IgD-negative memory B cell (primary cell): ENCODE data around the gene ITPRIP. TPM values are rescaled to one million over a fixed set of nuclear protein-coding genes. Genes with fewer than 3 reads are reported as not detected.

ENCODE experiments used
- H3K27ac Mint-ChIP-seq, 3 donors: one replicate each; pipeline ENCODE4 v1.8.0; 2020 to 2022; ENCODE audit warnings: mild to moderate bottlenecking in 3 of 3, mixed read lengths in 3 of 3, moderate library complexity in 1 of 3
- H3K27me3 Mint-ChIP-seq: one replicate; pipeline ENCODE4 v1.8.0; 2021; ENCODE audit warnings: mixed read lengths
- H3K36me3 Mint-ChIP-seq: one replicate; pipeline ENCODE4 v1.8.0; 2020; ENCODE audit warnings: mild to moderate bottlenecking, mixed read lengths
- H3K4me1 Mint-ChIP-seq, 3 donors: one replicate each; pipeline ENCODE4 v1.8.0; 2020 to 2022; ENCODE audit warnings: mixed read lengths in 3 of 3, mild to moderate bottlenecking in 1 of 3
- H3K4me3 Mint-ChIP-seq, 4 donors: one replicate each; pipeline ENCODE4 v1.8.0; 2020 to 2022; ENCODE audit warnings: mild to moderate bottlenecking in 4 of 4, mixed read lengths in 4 of 4, moderate library complexity in 3 of 4
- H3K9me3 Mint-ChIP-seq, 3 donors: one replicate each; pipeline ENCODE4 v1.8.0; 2020 to 2021; ENCODE audit warnings: mixed read lengths in 3 of 3, mild to moderate bottlenecking in 1 of 3
- polyA plus RNA-seq: library from polyadenylated mRNA; unstranded; fragments of 300-500 nt; fragmentation: Illumina TruSeq; gene quantifications from one replicate; pipeline ENCODE4 v1.2.3, GENCODE V29; 2021

The ITPRIP gene
- polyA plus RNA-seq, 1 donor from 2014 or later, result 22.8 TPM

DNA sequence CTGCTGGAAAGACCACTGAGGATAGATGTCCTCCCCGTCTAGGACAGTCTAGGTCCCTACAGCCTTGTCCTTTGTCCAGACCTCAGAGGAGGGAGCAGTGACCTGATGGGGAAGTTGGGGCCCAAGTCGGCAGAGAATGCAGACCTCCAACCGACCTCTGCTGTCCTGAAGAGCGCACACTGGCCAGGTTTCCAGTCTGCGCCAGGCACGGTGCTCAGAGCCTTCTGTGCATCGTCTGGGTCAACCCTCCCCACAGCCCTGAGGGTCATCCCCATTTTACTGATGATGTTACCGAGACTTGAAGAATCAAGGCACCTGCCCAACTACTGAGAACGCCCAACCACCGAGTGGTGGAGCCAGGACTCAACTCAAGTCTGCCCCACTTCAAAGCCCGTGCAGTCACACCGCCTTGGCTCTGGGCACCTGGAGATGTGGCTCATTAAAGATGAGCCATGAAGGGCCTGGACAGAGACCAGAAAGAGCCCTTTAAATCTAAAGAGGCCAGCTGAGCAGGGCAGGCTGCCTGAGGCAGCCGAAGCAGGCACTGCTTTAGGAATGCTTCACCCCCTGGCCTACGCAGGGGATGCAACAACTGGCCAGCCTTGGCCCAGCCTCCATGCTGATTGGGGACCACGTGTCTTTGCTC lies 4.4 kb downstream of the ITPRIP start:
- H3K36me3 Mint-ChIP-seq, result peaks cover 3% of the 10 kb centered on the region
- H3K27ac Mint-ChIP-seq, result peak overlapping the region in 1 of 3 donors; percentile 80
- peaks cover 1% of the 10 kb centered on the region for H3K27me3 Mint-ChIP-seq
- H3K9me3 Mint-ChIP-seq, result no peaks in the 10 kb centered on the region
- H3K4me3 Mint-ChIP-seq, result peak overlapping the region in 2 of 4 donors; percentile 55 to 58
- H3K4me1 Mint-ChIP-seq, result peaks cover 55 to 60% (median 57%) of the 10 kb centered on the region in 3 donors

DNA sequence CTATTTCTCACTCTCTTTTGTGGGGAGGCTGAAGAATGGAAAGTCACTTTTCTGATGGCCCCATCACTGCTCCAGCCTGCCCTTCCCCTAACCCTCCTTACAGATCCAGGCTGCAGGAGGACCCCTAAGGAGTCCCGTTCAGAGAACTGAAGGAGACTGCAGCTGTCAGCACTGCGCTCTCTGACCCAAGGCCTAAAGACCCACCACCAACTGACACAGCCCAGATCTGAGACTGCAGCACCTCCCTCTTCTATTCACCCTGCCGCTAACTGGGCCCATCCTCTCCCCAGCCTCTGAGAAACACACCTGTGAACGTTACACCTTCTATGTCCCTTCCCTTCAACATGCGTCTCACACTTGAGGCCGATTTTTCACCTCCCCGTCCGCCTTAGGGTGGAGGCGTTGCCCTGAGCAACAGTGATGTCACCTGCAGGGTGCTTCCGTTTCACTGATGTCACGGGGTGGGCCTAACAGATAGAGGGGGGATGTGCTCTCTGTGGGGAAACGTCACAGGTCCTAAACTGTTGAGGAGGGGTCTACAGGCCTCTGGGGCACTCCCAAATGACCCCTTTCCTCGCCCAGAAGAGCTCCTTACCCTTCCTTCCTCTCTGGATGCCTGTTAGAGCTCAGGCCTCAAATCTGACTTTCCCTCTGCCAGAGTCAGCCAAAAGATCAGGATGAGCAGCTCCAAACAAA lies 5.1 kb downstream of the ITPRIP start:
- peaks cover 3% of the 10 kb centered on the region for H3K36me3 Mint-ChIP-seq
- H3K4me3 Mint-ChIP-seq, result peak overlapping the region in 3 of 4 donors; percentile 55 to 76 (median 64)
- H3K9me3 Mint-ChIP-seq, result no peaks in the 10 kb centered on the region
- H3K27ac Mint-ChIP-seq, result peak overlapping the region; percentile 80 to 84 (median 80)
- H3K27me3 Mint-ChIP-seq, result no peaks in the 10 kb centered on the region
- peaks cover 55 to 66% (median 60%) of the 10 kb centered on the region in 3 donors for H3K4me1 Mint-ChIP-seq

DNA sequence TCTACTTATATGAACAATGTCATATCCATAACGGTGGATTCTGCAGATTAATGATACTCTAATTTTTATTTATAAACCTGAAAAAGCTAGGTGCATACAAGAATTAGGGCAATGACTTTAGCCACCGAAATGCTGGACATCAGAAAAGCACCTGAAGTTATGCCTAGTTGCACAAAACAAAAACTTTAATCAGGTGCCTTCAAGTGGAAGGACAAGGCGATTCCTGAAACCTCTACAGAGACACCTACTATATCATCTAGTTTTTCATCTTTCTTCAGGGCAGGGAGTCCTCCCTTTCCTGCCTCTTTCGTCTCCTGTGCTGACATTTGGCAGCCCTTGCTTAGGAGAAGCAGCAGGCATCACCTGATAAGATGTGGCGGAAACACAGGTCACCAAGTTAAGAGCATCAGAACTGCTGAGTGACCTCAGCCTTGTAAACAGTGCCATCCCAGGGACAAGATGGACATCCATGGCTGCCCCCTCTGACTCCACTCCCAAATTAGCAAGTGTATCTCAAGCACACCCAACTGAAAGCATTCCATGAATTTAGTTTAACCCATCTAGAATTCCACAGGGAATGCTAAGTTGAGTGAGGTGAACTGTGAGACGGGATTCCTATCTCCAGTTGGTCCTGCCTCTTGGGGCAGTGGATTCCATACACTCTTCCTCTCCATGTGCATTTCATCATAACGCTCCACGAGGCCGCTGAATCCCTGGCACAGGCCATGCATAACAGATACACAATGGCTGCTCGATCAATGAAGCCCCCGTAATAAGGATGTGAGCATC lies 5.8 kb downstream of the ITPRIP start:
- no peaks in the 10 kb centered on the region for H3K27me3 Mint-ChIP-seq

DNA sequence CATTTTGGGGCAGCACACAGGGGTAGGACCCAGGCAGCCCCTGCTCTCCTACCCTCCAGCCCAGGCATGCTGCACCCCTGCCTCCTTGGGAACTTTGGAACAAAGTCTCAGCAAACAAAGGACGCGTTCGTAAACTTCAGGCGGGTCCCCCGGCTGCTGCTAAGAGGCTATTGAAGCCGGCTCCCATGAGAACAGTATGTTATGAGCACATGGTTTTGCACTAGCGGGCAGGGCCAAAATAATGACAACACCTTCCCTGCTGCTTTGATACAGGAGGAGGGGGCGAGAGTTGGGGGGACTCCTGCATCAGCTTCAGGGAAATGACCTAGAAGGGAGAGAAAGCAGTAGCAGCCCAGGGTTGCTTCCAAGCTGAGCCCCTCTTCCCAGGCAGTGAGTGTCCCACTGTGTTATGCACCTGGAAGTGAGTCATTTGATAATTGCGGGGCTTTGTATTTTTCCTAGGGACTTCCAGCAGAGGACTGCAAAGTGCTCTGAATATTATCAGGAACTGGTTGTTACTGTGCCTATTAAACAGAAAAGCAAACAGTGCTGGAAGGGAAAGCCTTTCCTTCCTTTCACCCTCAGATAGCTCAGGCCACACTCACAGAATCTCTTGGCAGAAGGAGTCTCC lies 6.9 kb downstream of the ITPRIP start:
- Mint-ChIP-seq H3K36me3 (peaks cover 3% of the 10 kb centered on the region), H3K27ac (peak overlapping the region in 2 of 3 donors; percentile 78 to 80), H3K4me3 (peak overlapping the region in 3 of 4 donors; percentile 25 to 85 (median 30)), H3K4me1 (peaks cover 54 to 78% (median 70%) of the 10 kb centered on the region in 3 donors), H3K27me3 (no peaks in the 10 kb centered on the region), H3K9me3 (no peaks in the 10 kb centered on the region)

More for the DNA sequence above, 5.8 kb downstream of the ITPRIP start:
- H3K4me3 Mint-ChIP-seq, result peak overlapping the region in 3 of 4 donors; percentile 25 to 76 (median 64)
- no peaks in the 10 kb centered on the region for H3K9me3 Mint-ChIP-seq
- H3K4me1 Mint-ChIP-seq, result peaks cover 55 to 72% (median 62%) of the 10 kb centered on the region in 3 donors
- peak overlapping the region in 2 of 3 donors; percentile 80 for H3K27ac Mint-ChIP-seq
- H3K36me3 Mint-ChIP-seq, result peaks cover 3% of the 10 kb centered on the region

DNA sequence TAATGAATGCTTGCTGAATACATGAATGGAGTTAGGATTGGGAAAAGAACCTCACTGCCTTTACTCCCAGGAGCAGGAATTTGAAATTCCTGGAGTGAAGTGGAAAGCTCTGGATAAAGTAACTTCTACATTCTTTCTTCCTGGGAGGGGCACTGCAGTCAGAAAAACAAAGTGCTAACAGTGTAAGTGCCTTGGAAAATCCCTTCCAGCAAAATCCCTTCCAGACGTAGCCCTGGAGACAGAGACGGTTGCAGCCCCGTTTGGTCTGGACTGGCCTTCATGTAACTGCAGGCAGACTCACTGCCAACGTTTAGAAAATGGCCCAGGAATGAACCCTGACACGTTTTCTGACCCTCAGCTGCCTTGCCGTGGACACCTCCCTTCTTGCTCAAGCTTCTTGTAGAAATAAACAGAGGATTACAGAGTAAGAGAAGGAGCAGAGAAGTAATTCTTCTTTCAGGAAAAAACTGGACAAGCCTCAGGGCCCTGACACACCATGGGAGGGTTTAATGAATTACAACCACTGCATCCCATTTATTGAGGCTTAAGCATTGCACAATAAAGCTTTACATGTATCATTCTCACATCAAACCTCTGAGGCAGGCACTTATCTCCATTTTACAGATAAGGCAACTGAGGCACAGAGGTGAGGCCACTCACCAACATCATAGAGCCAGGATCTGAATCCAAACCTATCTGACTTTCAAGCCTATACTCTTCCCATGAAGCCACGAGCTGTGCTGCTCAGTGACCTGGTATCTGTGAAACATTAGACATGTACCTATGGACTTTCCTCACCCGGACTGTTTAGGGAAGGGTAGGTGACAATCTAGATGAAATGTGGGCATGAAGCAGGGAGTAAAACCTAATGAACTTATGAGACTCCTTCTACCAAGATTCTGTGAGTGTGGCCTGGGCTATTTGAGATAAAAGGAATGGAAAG lies 7.8 kb downstream of the ITPRIP start:
- peak overlapping the region in 2 of 3 donors; percentile 77 to 78 for H3K27ac Mint-ChIP-seq
- H3K27me3 Mint-ChIP-seq, result no peaks in the 10 kb centered on the region
- peaks cover 56 to 77% (median 69%) of the 10 kb centered on the region in 3 donors for H3K4me1 Mint-ChIP-seq
- peaks cover 3% of the 10 kb centered on the region for H3K36me3 Mint-ChIP-seq
- peak overlapping the region in 3 of 4 donors; percentile 49 to 85 (median 56) for H3K4me3 Mint-ChIP-seq
- no peaks in the 10 kb centered on the region for H3K9me3 Mint-ChIP-seq

DNA sequence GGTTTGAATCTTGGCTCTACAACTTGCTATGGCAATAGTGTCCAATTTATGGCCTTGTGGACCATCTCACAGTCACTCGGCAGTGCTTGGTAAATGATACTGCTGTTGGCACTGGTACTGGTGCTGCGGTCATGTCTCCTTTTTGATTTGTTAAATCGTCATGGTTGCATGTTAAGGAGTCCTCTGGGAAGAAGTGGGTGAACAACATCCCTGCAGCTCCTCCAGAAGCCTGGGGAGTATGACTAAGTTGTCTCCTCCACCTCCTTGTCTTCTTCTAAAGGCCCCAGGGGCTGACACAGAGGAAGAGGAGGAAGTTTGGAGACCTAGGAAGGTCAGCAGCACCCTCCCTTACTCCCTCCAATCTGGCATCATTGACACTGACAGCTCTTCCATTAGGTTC lies 8.5 kb downstream of the ITPRIP start:
- Mint-ChIP-seq H3K9me3 (no peaks in the 10 kb centered on the region), H3K36me3 (peaks cover 3% of the 10 kb centered on the region), H3K27me3 (no peaks in the 10 kb centered on the region), H3K27ac (peak overlapping the region in 2 of 3 donors; percentile 77 to 92), H3K4me1 (peaks cover 56 to 76% (median 67%) of the 10 kb centered on the region in 3 donors), H3K4me3 (peak overlapping the region in 2 of 4 donors; percentile 49 to 56)

DNA sequence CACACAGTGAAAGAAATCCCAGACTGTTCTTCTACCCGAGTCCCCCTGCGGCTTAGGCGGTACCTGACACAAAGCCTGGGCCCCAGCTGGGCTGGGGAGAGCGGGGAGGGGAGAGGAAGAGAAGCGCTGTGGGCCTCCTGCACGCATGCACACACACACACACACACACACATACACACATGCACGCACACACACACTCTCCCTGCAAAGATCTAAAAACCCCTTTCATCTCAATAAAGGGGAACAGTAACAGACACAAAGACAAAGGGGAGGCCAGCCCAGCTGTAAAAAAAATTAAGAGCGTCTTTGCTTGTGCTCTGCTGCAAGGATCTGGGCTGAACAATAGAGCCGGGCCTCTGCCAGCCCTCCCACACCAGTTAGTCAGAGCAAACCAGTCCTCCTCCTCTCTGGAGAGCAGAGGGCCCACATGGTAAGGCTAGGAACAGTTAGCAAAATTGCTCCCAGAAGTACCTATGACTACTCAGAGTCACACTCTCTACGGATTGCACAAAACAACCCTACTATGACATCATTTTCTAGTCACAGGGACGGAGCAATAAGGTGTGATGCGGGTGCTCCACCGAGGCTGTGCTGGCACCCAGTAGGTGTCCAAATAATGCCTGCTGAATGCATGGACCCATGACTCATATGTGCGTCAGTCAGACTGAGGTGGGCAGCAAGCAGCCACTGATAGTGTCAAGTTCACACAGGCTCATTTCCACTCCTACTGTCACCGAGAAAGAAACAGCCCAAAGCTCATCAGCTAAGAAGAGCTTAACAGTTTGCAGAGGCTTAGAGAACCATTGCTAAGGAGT lies 9.2 kb downstream of the ITPRIP start:
- Mint-ChIP-seq H3K4me1 (peaks cover 60 to 80% (median 66%) of the 10 kb centered on the region in 3 donors), H3K9me3 (no peaks in the 10 kb centered on the region), H3K36me3 (peaks cover 3% of the 10 kb centered on the region), H3K4me3 (peak overlapping the region; percentile 56 to 92 (median 78)), H3K27ac (peak overlapping the region; percentile 77 to 94 (median 92)), H3K27me3 (no peaks in the 10 kb centered on the region)

DNA sequence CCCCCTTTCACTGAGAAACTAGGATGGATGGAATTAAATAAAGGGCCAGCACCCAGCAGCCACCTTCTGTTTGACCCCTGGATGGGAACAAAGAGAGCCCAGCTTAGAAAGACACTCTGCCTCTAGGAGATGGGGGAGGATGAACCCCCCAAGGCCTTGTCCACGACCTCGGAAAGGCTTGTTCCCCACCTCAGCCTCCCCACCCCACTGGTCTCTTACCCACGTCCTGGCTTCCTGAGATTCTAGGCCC lies 9.7 kb downstream of the ITPRIP start:
- Mint-ChIP-seq H3K9me3 (no peaks in the 10 kb centered on the region), H3K27me3 (no peaks in the 10 kb centered on the region), H3K36me3 (peaks cover 3% of the 10 kb centered on the region), H3K4me3 (peak overlapping the region; percentile 56 to 92 (median 78)), H3K4me1 (peaks cover 66 to 85% (median 69%) of the 10 kb centered on the region in 3 donors), H3K27ac (peak overlapping the region; percentile 77 to 94 (median 92))

DNA sequence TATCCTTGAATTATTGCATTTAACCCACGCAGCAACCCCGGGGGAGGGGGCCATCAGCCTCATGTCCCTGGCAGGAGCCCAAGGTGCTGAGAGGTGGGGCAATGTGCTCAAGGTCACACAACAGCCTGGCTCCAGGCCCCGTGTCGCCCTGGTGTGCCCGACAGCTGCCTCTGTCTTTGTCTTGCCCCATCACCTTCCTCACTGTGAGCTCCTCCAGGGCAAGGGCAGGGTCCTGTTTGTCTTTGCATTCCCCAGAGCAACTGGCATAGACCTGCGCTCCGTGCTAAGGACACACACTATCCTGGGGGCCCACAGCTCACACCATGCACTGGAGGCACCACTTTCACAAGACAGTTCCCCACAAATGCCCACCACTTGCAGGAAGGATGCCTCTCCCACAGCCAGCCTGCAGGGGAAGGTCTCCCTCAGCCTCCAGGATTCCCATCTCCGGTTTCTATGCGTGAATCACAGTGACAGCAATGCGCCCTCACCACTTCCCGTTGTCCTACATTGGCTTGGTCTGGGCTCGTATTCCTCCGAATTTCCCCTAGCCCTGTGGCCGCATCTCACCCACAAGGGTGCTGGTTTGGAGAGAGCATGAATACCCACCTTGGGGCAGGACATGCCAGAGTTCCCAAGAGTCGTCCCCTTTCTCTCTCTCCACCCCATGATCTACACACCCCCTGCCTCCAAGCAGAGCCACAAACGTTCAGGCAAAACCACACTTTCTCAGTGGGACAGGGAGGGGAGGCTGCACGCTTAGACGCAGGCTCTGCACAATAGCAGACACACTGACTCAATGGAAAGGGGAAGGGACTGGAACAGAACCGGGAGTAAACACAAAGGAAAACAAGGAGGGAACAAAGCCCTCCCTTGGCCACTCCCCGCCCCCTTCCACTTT lies 10.3 kb downstream of the ITPRIP start:
- peaks cover 63 to 84% (median 71%) of the 10 kb centered on the region in 3 donors for H3K4me1 Mint-ChIP-seq
- H3K9me3 Mint-ChIP-seq, result no peaks in the 10 kb centered on the region
- no peaks in the 10 kb centered on the region for H3K27me3 Mint-ChIP-seq
- peaks cover 3% of the 10 kb centered on the region for H3K36me3 Mint-ChIP-seq
- peak overlapping the region; percentile 24 to 94 (median 77) for H3K27ac Mint-ChIP-seq
- peak overlapping the region in 3 of 4 donors; percentile 56 to 92 (median 85) for H3K4me3 Mint-ChIP-seq

DNA sequence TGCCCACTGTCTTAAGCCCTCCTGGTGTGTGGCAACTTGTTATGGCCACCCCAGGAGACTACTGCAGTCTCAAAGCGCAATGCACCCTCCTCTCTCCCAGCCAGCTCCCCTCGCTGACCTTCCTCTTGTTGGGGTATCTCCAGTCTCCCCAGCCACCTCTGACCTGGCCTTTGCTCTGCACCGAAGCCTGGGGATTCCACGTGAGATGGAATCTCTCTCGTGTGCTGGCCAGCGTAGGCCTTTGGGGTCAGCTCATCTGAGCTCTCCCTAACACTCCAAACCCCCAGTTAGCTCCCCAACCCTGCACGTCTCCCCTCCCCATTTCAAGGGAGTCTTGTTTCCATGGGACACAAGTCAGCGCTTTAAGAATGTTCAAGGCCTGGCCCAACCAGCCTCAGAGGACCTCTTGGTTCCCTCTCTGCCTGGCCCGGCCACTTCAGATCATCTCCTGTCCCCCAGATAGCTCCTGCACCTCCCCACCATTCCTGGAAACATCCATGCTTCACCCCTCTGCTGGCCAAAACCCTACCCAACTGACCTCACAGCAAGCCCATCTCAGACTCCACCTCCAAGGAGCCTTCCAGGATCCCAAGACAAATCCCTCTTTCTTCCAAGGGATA lies 11.2 kb downstream of the ITPRIP start:
- Mint-ChIP-seq H3K4me1 (peaks cover 68 to 88% (median 76%) of the 10 kb centered on the region in 3 donors), H3K27me3 (peaks cover 3% of the 10 kb centered on the region), H3K4me3 (peak overlapping the region in 2 of 4 donors; percentile 54 to 85), H3K27ac (peak overlapping the region; percentile 23 to 94 (median 77)), H3K36me3 (peaks cover 3% of the 10 kb centered on the region), H3K9me3 (no peaks in the 10 kb centered on the region)

DNA sequence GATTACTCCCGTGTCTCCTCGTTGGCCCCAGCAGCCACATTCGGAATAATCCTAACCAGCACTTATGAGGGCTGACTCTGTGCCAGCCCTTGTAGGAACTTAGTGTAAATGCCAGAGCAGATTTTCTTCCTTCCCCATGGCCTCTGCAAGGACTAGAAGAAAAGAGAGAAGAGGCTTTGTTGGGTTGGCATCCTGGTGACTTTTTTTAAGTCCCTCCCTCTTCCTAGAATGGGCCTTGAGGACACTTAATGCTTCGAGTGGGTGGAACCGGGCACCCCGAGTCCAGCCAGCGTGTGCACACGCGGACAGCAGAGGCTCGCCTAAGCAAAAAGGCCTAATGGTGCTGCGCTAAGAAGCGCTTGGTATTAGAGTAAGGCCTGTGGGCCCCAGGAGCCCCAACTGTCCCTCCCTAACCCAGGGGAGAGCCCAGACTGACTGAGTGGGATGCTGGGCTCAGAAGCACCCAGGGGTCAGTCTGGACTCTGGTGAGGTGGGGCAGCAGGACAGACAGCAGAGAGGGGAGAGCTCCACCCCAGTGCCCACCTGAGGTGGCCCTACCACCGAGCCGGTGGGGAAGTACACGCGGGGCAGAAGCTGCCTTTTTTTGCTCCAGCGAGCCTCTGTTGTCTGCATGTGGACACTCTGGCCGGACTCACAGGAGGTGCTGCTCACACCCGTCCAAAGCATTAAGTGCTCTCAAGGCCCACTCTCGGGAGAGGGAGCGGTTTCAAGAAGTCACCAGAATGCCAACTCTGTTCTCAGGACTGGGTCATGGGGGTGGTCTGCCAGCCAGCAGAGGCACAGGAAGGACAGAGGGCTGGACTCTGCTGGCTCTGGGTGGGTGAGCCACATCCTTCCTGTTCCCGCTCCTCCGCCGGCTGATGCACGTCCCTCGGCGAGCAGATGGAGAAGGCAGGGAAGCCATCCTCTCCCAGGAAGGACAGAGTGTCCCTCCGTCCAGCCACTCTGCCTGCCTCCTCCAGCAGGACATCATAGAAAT lies 12.5 kb downstream of the ITPRIP start:
- no peaks in the 10 kb centered on the region for H3K9me3 Mint-ChIP-seq
- peaks cover 3% of the 10 kb centered on the region for H3K27me3 Mint-ChIP-seq
- peaks cover 1% of the 10 kb centered on the region for H3K36me3 Mint-ChIP-seq
- peak overlapping the region; percentile 77 to 94 (median 89) for H3K27ac Mint-ChIP-seq
- peak overlapping the region in 3 of 4 donors; percentile 17 to 93 (median 79) for H3K4me3 Mint-ChIP-seq
- peaks cover 68 to 84% (median 76%) of the 10 kb centered on the region in 3 donors for H3K4me1 Mint-ChIP-seq
